IMR-90 (cell line): ENCODE data around the gene PLEKHJ1. TPM values are rescaled to one million over a fixed set of nuclear protein-coding genes. Genes with fewer than 3 reads are reported as not detected.

Experiments used
- ATAC-seq: fragments of 200-7000 bp; cut with Tn5 transposase; 2 replicates; pipeline ENCODE4 v1.9.1; 2020; ENCODE audit warnings: low read depth, mild to moderate bottlenecking, moderate library complexity
- BruUV-seq: library from RNA; stranded (reverse); fragments of 400-500 nt; replicated peaks from 2 replicates; lab custom pipeline; 2021; lab: Mats Ljungman, UMichigan
- CTCF ChIA-PET: fragments of 300-600 bp; formaldehyde crosslinking; extraction: SDS; loops from one replicate; lab custom pipeline; 2021; ENCODE audit warnings: antibody characterized with exemption; lab: Yijun Ruan, JAX
- POLR2A ChIA-PET: fragments of 300-600 bp; sonication (Branson Sonifier 250); formaldehyde crosslinking; loops from one replicate; lab custom pipeline; 2022; ENCODE audit warnings: antibody characterized with exemption; ENCODE audit not compliant: unreplicated experiment; lab: Charles Lee
- DNase-seq: peaks from one replicate; pipeline ENCODE4 v3.0.0; 2013
- H2AFZ ChIP-seq: replicated peaks from 2 replicates; pipeline ENCODE3; 2013; ENCODE audit warnings: low read length, mild to moderate bottlenecking; ENCODE audit not compliant: poor library complexity
- H2AK5ac ChIP-seq: 2 replicates; pipeline ENCODE4 v1.6.1; 2013; ENCODE audit warnings: low read depth, low read length, inconsistent platforms
- H2AK9ac ChIP-seq: replicated peaks from 2 replicates; pipeline ENCODE3; 2013; ENCODE audit warnings: mild to moderate bottlenecking, low read depth, low read length, moderate library complexity; ENCODE audit not compliant: poor library complexity
- H2BK120ac ChIP-seq: 2 replicates; pipeline ENCODE4 v1.6.1; 2013; ENCODE audit warnings: low read depth, low read length, inconsistent platforms
- H2BK15ac ChIP-seq: 3 replicates; pipeline ENCODE4 v1.6.1; 2013; ENCODE audit warnings: low read depth, low read length, inconsistent platforms
- H2BK20ac ChIP-seq: 2 replicates; pipeline ENCODE4 v1.6.1; 2013; ENCODE audit warnings: low read depth, mild to moderate bottlenecking, inconsistent platforms, low read length, moderate library complexity
- H2BK5ac ChIP-seq: 2 replicates; pipeline ENCODE4 v1.6.1; 2013; ENCODE audit warnings: mild to moderate bottlenecking, low read depth, low read length, inconsistent platforms; ENCODE audit not compliant: poor library complexity, severe bottlenecking
- H3K14ac ChIP-seq: replicated peaks from 2 replicates; pipeline ENCODE4 v1.6.1; 2013; ENCODE audit warnings: low read depth, low read length, inconsistent platforms
- H3K18ac ChIP-seq: 2 replicates; pipeline ENCODE4 v1.6.1; 2013; ENCODE audit warnings: low read depth, low read length, control low read depth
- H3K23ac ChIP-seq: 2 replicates; pipeline ENCODE4 v1.6.1; 2013; ENCODE audit warnings: low read depth, low read length, inconsistent platforms
- H3K27ac ChIP-seq: 2 replicates; pipeline ENCODE4 v1.5.1; 2013; ENCODE audit warnings: mild to moderate bottlenecking, control low read depth, low read length; ENCODE audit not compliant: insufficient read depth
- H3K27me3 ChIP-seq: 2 replicates; pipeline ENCODE4 v1.6.1; 2013; ENCODE audit warnings: low read length; ENCODE audit not compliant: control insufficient read depth, insufficient read depth
- H3K36me3 ChIP-seq: 2 replicates; pipeline ENCODE4 v1.6.1; 2013; ENCODE audit warnings: low read length, mixed read lengths; ENCODE audit not compliant: control insufficient read depth, insufficient read depth
- H3K4ac ChIP-seq: 2 replicates; pipeline ENCODE4 v1.6.1; 2013; ENCODE audit warnings: low read depth, low read length, inconsistent platforms
- H3K4me1 ChIP-seq: 2 replicates; pipeline ENCODE4 v1.6.1; 2013; ENCODE audit warnings: low read length, mixed read lengths; ENCODE audit not compliant: control insufficient read depth, insufficient read depth
- H3K4me2 ChIP-seq: 2 replicates; pipeline ENCODE4 v1.6.1; 2013; ENCODE audit warnings: low read depth, mild to moderate bottlenecking, control low read depth, low read length, moderate library complexity
- H3K4me3 ChIP-seq: 2 replicates; pipeline ENCODE4 v1.5.1; 2013; ENCODE audit warnings: low read depth, mild to moderate bottlenecking, control low read depth, low read length, moderate library complexity; ENCODE audit not compliant: insufficient read depth
- H3K56ac ChIP-seq: 2 replicates; pipeline ENCODE4 v1.6.1; 2013; ENCODE audit warnings: low read length, inconsistent platforms; ENCODE audit not compliant: insufficient read depth; ENCODE audit errors: extremely low read depth
- H3K79me1 ChIP-seq, 2 experiments: 2 replicates each; pipeline ENCODE4 v1.6.1; 2013; ENCODE audit warnings: low read length in 2 of 2, inconsistent platforms in 1 of 2, low read depth in 1 of 2
- H3K9ac ChIP-seq: 2 replicates; pipeline ENCODE4 v1.6.1; 2013; ENCODE audit warnings: low read depth, low read length, control low read depth
- H3K9me1 ChIP-seq: 2 replicates; pipeline ENCODE4 v1.6.1; 2013; ENCODE audit warnings: low read length, inconsistent platforms; ENCODE audit not compliant: insufficient read depth
- H3K9me3 ChIP-seq: 2 replicates; pipeline ENCODE4 v1.6.1; 2013; ENCODE audit warnings: low read length; ENCODE audit not compliant: control insufficient read depth, insufficient read depth
- H4K20me1 ChIP-seq: 2 replicates; pipeline ENCODE4 v1.6.1; 2013; ENCODE audit warnings: low read length, inconsistent platforms; ENCODE audit not compliant: insufficient read depth
- H4K5ac ChIP-seq: 2 replicates; pipeline ENCODE4 v1.6.1; 2013; ENCODE audit warnings: mild to moderate bottlenecking, low read depth, low read length, control low read depth
- H4K8ac ChIP-seq, 2 experiments: 2 replicates each; pipeline ENCODE4 v1.6.1; 2013; ENCODE audit warnings: low read depth in 2 of 2, low read length in 2 of 2, control low read depth in 1 of 2, inconsistent platforms in 1 of 2
- H4K91ac ChIP-seq: 2 replicates; pipeline ENCODE4 v1.6.1; 2013; ENCODE audit warnings: low read depth, low read length, inconsistent platforms; ENCODE audit not compliant: insufficient read depth
- RFX5 ChIP-seq: IDR thresholded peaks from 2 replicates; pipeline ENCODE4 v1.8.0; 2012; ENCODE audit warnings: low read depth, mild to moderate bottlenecking, low read length, moderate library complexity
- WGBS, 2 experiments: methylation state at CpG; one replicate each; pipeline versions ENCODE4 v1.1.5 to v1.1.7; 2013; ENCODE audit warnings: missing lambda C conversion rate in 2 of 2; ENCODE audit not compliant: insufficient read length in 1 of 2; ENCODE audit errors: extremely low coverage in 2 of 2; 5-methylcytosine and 5-hydroxymethylcytosine counted together
- dilution Hi-C: fragments of 300-500 bp; cut with HindIII; formaldehyde crosslinking; loops from one replicate; pipeline ENCODE4 v1.14.3; 2018; ENCODE audit warnings: low sequenced_read_pairs; ENCODE audit not compliant: unreplicated experiment
- in situ Hi-C: fragments of 300-500 bp; cut with MboI; formaldehyde crosslinking; loops from 3 replicates; pipeline ENCODE4 v1.14.3; 2019; ENCODE audit warnings: low sequenced_read_pairs, inconsistent platforms, mixed read lengths
- intact Hi-C: fragments of 100-400 bp; cut with micrococcal nuclease; formaldehyde crosslinking; loops from 2 replicates; pipeline ENCODE4 v1.10.0; 2022
- polyA plus RNA-seq, 3 experiments: library from polyadenylated mRNA; depleted of rRNA; stranded (reverse); fragments of >200 nt; gene quantifications; 2 replicates each; pipeline ENCODE4 v1.2.3, GENCODE V29; 2012; ENCODE audit warnings: low replicate concordance in 1 of 3
- total RNA-seq: library from RNA; depleted of rRNA; stranded (reverse); fragments of >200 nt; gene quantifications from 2 replicates; pipeline ENCODE4 v1.2.3, GENCODE V29; 2012
- TF ChIP-seq, protein P1 (sequence below): conservative IDR thresholded peaks from 2 replicates; pipeline ENCODE4 v1.5.1; 2012; ENCODE audit warnings: mild to moderate bottlenecking, low read depth, low read length, improper control_type of control experiment

PLEKHJ1 gene
- total and polyA plus RNA-seq, 2 of the 4 experiments (the other 2 are of a cell fraction): 31.7 to 62.8 TPM

- H3K4ac ChIP-seq: no peak overlapping the region
- H3K9me3 ChIP-seq: no peaks in the 10 kb centered on the region
- no peak overlapping the region for H4K5ac ChIP-seq
- ChIA-PET POLR2A (no interaction called here), CTCF (no interaction called here)
- H2AK5ac ChIP-seq: no peak overlapping the region
- no peak overlapping the region; the same call in 1 of the 2 replicates for H3K4me3 ChIP-seq
- H3K27me3 ChIP-seq: peaks cover 36% of the 10 kb centered on the region
- H3K23ac ChIP-seq: no peak overlapping the region
- no peaks in the 10 kb centered on the region for H3K9me1 ChIP-seq
- H2BK20ac ChIP-seq: no peak overlapping the region
- H3K14ac ChIP-seq: no peak overlapping the region
- DNase-seq: no peak
- TF ChIP-seq RFX5: no peak
- TF ChIP-seq, protein P1, sequence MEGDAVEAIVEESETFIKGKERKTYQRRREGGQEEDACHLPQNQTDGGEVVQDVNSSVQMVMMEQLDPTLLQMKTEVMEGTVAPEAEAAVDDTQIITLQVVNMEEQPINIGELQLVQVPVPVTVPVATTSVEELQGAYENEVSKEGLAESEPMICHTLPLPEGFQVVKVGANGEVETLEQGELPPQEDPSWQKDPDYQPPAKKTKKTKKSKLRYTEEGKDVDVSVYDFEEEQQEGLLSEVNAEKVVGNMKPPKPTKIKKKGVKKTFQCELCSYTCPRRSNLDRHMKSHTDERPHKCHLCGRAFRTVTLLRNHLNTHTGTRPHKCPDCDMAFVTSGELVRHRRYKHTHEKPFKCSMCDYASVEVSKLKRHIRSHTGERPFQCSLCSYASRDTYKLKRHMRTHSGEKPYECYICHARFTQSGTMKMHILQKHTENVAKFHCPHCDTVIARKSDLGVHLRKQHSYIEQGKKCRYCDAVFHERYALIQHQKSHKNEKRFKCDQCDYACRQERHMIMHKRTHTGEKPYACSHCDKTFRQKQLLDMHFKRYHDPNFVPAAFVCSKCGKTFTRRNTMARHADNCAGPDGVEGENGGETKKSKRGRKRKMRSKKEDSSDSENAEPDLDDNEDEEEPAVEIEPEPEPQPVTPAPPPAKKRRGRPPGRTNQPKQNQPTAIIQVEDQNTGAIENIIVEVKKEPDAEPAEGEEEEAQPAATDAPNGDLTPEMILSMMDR: 0 out of 2 replicates have a peak, but pooled peaks have one; percentile 19
- BruUV-seq: no TSS peak
- H4K91ac ChIP-seq: no peak overlapping the region
- no peak overlapping the region; the same call in 1 of the 2 replicates for H3K4me2 ChIP-seq
- peak overlapping the region; percentile 70 for H2AFZ ChIP-seq
- dilution Hi-C loops (no loop called here), intact Hi-C loops (no loop called here), in situ Hi-C loops (no loop called here)
- H3K36me3 ChIP-seq: peaks cover 8% of the 10 kb centered on the region; the same call in 1 of the 2 replicates
- no peak for ATAC-seq
- H2BK120ac ChIP-seq: no peak overlapping the region
- H2AK9ac ChIP-seq: peak overlapping the region; percentile 44
- H3K27ac ChIP-seq: no peak overlapping the region
- no peaks in the 10 kb centered on the region for H3K79me1 ChIP-seq
- no peak overlapping the region for H2BK15ac ChIP-seq
- no peak overlapping the region for H3K18ac ChIP-seq
- H3K56ac ChIP-seq: no peak overlapping the region
- H4K20me1 ChIP-seq: peaks cover 21% of the 10 kb centered on the region
- H3K9ac ChIP-seq: no peak overlapping the region
- 9% methylated on average over 37 of the region's 77 CpGs; no CpG with 5 or more reads in 1 of the 2 experiments for WGBS, 2 experiments
- peaks cover 4% of the 10 kb centered on the region; the same call in 1 of the 2 replicates for H3K4me1 ChIP-seq
- no peak overlapping the region for H2BK5ac ChIP-seq
- no peak overlapping the region for H4K8ac ChIP-seq
Observed at GRCh38 chr19:2253106-2254063, 17.3 kb upstream of the PLEKHJ1 start.
